Pancreas (tissue), 10 donors: Measurements from ENCODE around the gene FKBP9. TPM values are rescaled to one million over a fixed set of nuclear protein-coding genes. Genes with fewer than 3 reads are reported as not detected.
"Not testable (repeated sequence)": the region's sequence is repeated elsewhere in the genome, so short reads cannot be mapped to it uniquely, and the experiment has no call there.

Experiments used
- ATAC-seq, 4 donors: fragments of 200-7000 bp; cut with Tn5 transposase; one replicate each; pipeline versions ENCODE4 v1.8.0 to v1.9.1; 2020; ENCODE audit warnings: mild to moderate bottlenecking in 4 of 4, moderate library complexity in 4 of 4
- DNase-seq, 6 donors: peaks; one replicate each; pipeline ENCODE4 v3.0.0-alpha.2; 2020
- FAIRE-seq: peaks from 2 replicates; lab custom pipeline; 2012; peaks lifted over from hg19 to GRCh38; lab: Jason Lieb, UNC
- H3K27ac ChIP-seq, 4 donors: fragments of 200-600 bp; sonication (generic); 1 replicate in 3 of 4; 2 replicates in 1 of 4; pipeline versions ENCODE4 v1.5.0 to v1.8.0; 2020
- H3K27me3 ChIP-seq, 4 donors: fragments of 200-600 bp; one replicate each; pipeline ENCODE4 v1.8.0; 2021
- H3K36me3 ChIP-seq, 3 donors: fragments of 200-600 bp; sonication (generic) in 1 of 3; one replicate each; pipeline versions ENCODE4 v1.5.0 to v1.8.0; 2020 to 2021
- H3K4me1 ChIP-seq, 3 donors: fragments of 200-600 bp; one replicate each; pipeline ENCODE4 v1.8.0; 2021
- H3K4me3 ChIP-seq, 4 donors: fragments of 200-600 bp; sonication (generic) in 2 of 4; one replicate each; pipeline versions ENCODE4 v1.5.0 to v1.8.0; 2020 to 2021
- H3K9me3 ChIP-seq, 4 donors: fragments of 200-600 bp; one replicate each; pipeline ENCODE4 v1.8.0; 2021
- WGBS, 2 donors: extraction: QIAGEN DNeasy Blood & Tissue Kit; methylation state at CpG; one replicate each; pipeline ENCODE4 v1.1.7; 2013; 5-methylcytosine and 5-hydroxymethylcytosine counted together
- intact Hi-C, 3 donors: fragments of 100-400 bp; cut with DNase I; formaldehyde crosslinking; loops; one replicate each; pipeline versions ENCODE4 v1.11.1 to v1.14.2; 2022
- polyA plus RNA-seq, 2 donors: library from polyadenylated mRNA; stranded (reverse); fragments of 200-250 nt; gene quantifications; one replicate each; pipeline ENCODE4 v1.2.3, GENCODE V29; 2013
- total RNA-seq, 6 donors: library from RNA; stranded (reverse); fragmentation: NEBNext Ultra II Directional in 4 of 6; extraction: Animal tissue kit (Norgen Biotek cat#: 25700) in 4 of 6; gene quantifications; one replicate each; pipeline versions ENCODE4 v1.2.1 to v1.2.4, GENCODE V29; 2021 to 2023
- TF ChIP-seq, protein P1 (sequence below), 4 donors: fragments of 200-600 bp; sonication (generic) in 3 of 4; IDR thresholded peaks; one replicate each; pipeline versions ENCODE4 v1.5.0 to v1.8.0; 2021; ENCODE audit warnings: antibody characterized with exemption in 4 of 4
- donor health status: healthy with polysubstance abuse.
- donor health status: DM: no; HTN: no; CAD: no; lungs with moderate emphysema.
- donor health status: DM: no; HTN: no; CAD: no.
- donor health status: control.
- donor health status: control.
- donor health status: Bipolar disorder and iron deficiency.
- donor health status: DM: yes; HTN: yes; CAD: no.
- donor health status: DM: no; HTN: no; CAD: no.
- donor health status: DM: no; HTN: no; CAD: no.
- donor health status: DM: yes; HTN: yes; CAD: no.

Gene FKBP9
- total and polyA plus RNA-seq, 8 donors, result 20.0 to 82.4 (median 50.2) TPM

DNA sequence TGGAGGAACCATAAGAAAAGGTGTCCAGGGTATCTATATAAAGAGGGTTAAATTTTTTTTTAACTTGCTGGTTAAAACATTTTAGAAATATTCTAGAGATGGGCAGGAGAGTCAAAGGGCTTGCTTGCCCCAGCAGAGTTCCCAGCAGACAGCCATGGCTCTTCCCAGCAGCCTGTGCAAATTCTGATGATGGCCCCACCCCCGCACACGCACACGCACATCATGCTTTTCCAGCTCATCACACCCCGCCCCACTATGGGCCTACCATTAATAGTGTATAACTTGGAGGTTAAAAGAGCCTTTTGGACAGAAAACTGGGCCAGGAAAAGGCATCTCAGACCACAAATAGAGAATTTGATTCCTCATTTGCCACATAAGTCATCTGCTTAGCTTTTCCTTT, 48.5 kb downstream of the FKBP9 start:
- H3K36me3 ChIP-seq, H3K4me3 ChIP-seq, intact Hi-C loops, H3K27me3 ChIP-seq, H3K9me3 ChIP-seq, FAIRE-seq, ATAC-seq, H3K4me1 ChIP-seq, DNase-seq, H3K27ac ChIP-seq: not testable (repeated sequence)
- 97 to 99% methylated on average over 4 of the region's 4 CpGs for WGBS, 2 donors

DNA sequence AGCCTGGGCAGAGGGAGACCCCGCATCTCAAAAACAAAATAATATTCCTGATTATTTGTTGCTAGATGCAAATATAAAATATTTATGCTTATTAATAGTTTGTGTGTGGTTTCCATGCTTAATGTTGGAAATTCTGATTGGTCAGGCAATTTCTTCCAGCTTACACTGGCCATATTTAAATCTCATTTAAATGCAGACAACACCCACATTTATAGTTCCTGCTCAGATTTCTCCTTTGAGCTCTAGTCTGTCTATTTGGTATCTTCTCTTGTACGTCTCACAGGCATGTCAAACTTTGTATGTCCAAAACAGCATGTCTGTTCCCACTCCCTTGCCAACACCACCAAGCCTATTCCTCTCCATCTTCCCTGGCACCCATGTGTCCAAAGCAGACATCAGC, 52.5 kb downstream of the FKBP9 start:
- 92 to 95% methylated on average over 2 of the region's 2 CpGs for WGBS, 2 donors

DNA sequence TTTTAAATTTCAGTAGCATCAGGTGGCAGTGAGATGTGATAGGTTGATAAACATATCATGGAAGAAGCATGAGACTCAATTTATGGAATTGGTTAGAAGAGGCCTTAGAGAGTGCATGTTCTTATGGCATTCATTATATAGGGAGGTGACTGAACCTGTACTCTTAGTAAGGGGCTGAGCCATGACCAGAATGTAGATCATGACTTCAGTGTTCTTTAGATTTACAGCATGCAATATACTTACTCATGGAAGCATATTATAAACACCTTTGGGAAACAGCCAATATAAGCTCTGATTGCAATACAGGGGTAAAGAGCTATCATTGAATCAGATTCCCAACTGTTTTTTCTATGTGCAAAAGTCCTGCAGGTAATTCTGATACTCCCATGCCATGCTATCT, 55.1 kb downstream of the FKBP9 start:
- Histone ChIP-seq H3K27ac (no peak overlapping the region), H3K27me3 (no peaks in the 10 kb centered on the region), H3K36me3 (peaks cover 0 to 13% (median 0%) of the 10 kb centered on the region in 3 donors), H3K4me1 (no peaks in the 10 kb centered on the region), H3K4me3 (no peak overlapping the region), H3K9me3 (no peaks in the 10 kb centered on the region)
- intact Hi-C loops, result no loop called here
- DNase-seq (no peak), ATAC-seq (no peak), FAIRE-seq (no peak)
- TF ChIP-seq, protein P1, sequence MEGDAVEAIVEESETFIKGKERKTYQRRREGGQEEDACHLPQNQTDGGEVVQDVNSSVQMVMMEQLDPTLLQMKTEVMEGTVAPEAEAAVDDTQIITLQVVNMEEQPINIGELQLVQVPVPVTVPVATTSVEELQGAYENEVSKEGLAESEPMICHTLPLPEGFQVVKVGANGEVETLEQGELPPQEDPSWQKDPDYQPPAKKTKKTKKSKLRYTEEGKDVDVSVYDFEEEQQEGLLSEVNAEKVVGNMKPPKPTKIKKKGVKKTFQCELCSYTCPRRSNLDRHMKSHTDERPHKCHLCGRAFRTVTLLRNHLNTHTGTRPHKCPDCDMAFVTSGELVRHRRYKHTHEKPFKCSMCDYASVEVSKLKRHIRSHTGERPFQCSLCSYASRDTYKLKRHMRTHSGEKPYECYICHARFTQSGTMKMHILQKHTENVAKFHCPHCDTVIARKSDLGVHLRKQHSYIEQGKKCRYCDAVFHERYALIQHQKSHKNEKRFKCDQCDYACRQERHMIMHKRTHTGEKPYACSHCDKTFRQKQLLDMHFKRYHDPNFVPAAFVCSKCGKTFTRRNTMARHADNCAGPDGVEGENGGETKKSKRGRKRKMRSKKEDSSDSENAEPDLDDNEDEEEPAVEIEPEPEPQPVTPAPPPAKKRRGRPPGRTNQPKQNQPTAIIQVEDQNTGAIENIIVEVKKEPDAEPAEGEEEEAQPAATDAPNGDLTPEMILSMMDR (IDR thresholded peaks at IDR 0.05), result no peak

More for the DNA sequence above, 52.5 kb downstream of the FKBP9 start:
- Histone ChIP-seq H3K4me1 (no peaks in the 10 kb centered on the region), H3K4me3 (no peak overlapping the region), H3K27me3 (no peaks in the 10 kb centered on the region), H3K36me3 (no peaks in the 10 kb centered on the region), H3K27ac (no peak overlapping the region), H3K9me3 (no peaks in the 10 kb centered on the region)
- DNase-seq (no peak), ATAC-seq (no peak), FAIRE-seq (no peak)
- TF ChIP-seq, protein P1 (IDR thresholded peaks at IDR 0.05), result no peak
- intact Hi-C loops, result no loop called here

DNA sequence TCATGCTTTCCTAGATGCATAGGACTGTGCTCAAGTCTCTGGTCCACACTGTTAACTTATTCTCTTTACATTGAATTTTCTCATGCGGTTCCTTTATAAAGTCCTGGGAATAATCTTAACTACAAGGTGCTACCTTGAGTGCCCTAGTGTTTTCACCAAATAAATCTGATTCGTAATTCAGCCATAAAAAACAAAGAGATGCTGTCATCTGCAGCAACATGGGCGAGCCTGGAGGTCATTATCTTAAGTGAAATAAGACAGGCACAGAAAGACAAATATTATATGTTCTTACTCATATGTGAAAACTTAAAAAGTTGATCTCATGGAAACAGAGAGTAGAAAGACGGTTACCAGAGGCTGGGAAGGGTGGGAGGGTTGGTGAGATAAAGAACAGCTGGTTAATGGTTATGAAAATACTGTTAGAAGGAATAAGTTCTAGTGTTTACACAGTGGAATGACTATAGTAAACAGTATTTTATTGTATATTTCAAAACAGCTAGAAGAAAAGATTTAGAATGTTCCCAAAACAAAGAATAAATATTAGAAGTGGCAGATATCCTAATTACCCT, 67.0 kb downstream of the FKBP9 start:
- Histone ChIP-seq H3K4me3 (no peak overlapping the region), H3K4me1 (peaks cover 0 to 15% (median 9%) of the 10 kb centered on the region in 3 donors), H3K27ac (no peak overlapping the region), H3K9me3 (no peaks in the 10 kb centered on the region), H3K27me3 (no peaks in the 10 kb centered on the region), H3K36me3 (peaks cover 0 to 5% (median 0%) of the 10 kb centered on the region in 3 donors)
- DNase-seq, result no peak
- peak; percentile 60 to 79 (median 72) for ATAC-seq
- intact Hi-C loops, result no loop called here
- TF ChIP-seq, protein P1 (IDR thresholded peaks at IDR 0.05), result no peak
- WGBS, 2 donors, result 44 to 57% methylated on average over 4 of the region's 4 CpGs
- FAIRE-seq, result peak; percentile 81

DNA sequence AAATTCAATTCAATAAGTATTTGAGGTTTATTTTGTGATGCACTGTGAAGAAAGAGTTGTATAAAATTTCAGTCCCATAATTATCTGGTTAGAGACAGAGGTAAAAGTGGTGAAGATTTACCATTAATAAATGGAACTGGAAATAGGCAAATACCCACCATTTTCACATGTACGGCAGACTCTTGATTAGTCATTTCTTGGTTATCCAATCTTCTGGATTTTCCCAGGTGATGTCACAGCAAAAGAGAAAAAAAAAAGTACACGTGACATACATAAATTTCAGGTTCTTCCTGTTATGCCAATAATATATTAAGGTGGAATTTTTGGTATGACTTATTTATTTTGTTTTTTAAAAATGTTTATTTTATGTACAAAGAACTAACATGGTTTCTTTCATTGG, 78.5 kb downstream of the FKBP9 start:
- 83 to 91% methylated on average over 2 of the region's 2 CpGs for WGBS, 2 donors

More for the DNA sequence above, 78.5 kb downstream of the FKBP9 start:
- Histone ChIP-seq H3K4me3 (no peak overlapping the region), H3K27me3 (no peaks in the 10 kb centered on the region), H3K36me3 (no peaks in the 10 kb centered on the region), H3K27ac (no peak overlapping the region), H3K9me3 (no peaks in the 10 kb centered on the region), H3K4me1 (peaks cover 7 to 17% (median 17%) of the 10 kb centered on the region in 3 donors)
- DNase-seq, result no peak
- no peak for ATAC-seq
- intact Hi-C loops, result no loop called here
- FAIRE-seq, result no peak
- TF ChIP-seq, protein P1 (IDR thresholded peaks at IDR 0.05), result no peak
